Caco-2 (cell line): ENCODE data around the gene FBXW7. TPM values are rescaled to one million over a fixed set of nuclear protein-coding genes. Genes with fewer than 3 reads are reported as not detected.
A peak's percentile ranks its signal among the peaks of the same experiment; 100 is the strongest.

Source experiments
- BruUV-seq: library from RNA; stranded (reverse); fragments of 400-500 nt; replicated peaks from 2 replicates; lab custom pipeline; 2021; lab: Mats Ljungman, UMichigan
- CTCF ChIA-PET: fragments of 300-600 bp; sonication (Branson Sonifier 250); formaldehyde crosslinking; loops from one replicate; lab custom pipeline; 2022; ENCODE audit warnings: antibody characterized with exemption; lab: Charles Lee
- POLR2A ChIA-PET: fragments of 300-600 bp; sonication (Branson Sonifier 250); formaldehyde crosslinking; loops from one replicate; lab custom pipeline; 2022; ENCODE audit warnings: antibody characterized with exemption; lab: Charles Lee
- DNase-seq, 2 experiments: peaks; one replicate each; pipeline versions ENCODE4 v3.0.0 to v3.0.0-alpha.2; 2020 to 2022
- H3K27me3 ChIP-seq: replicated peaks from 2 replicates; pipeline ENCODE4 v1.6.0; 2011; ENCODE audit warnings: low read length; ENCODE audit not compliant: control insufficient read depth, insufficient read depth
- H3K36me3 ChIP-seq: 2 replicates; pipeline ENCODE4 v1.5.1; 2011; ENCODE audit warnings: low read length; ENCODE audit not compliant: control insufficient read depth, insufficient read depth
- H3K4me1 ChIP-seq: fragments of 250-450 bp; sonication (Bioruptor Pico); 2 replicates; pipeline ENCODE4 v1.5.1; 2020; ENCODE audit warnings: mild to moderate bottlenecking
- H3K4me3 ChIP-seq: 2 replicates; pipeline ENCODE4 v1.5.1; 2011; ENCODE audit warnings: low read depth, mild to moderate bottlenecking, control low read depth, low read length
- H3K9me3 ChIP-seq: fragments of 250-450 bp; sonication (Bioruptor Pico); 2 replicates; pipeline ENCODE4 v1.5.1; 2020; ENCODE audit warnings: mild to moderate bottlenecking, moderate library complexity
- H3K27ac Mint-ChIP-seq: one replicate; pipeline ENCODE4 v1.8.0; 2022; ENCODE audit warnings: mixed read lengths; ENCODE audit not compliant: unreplicated experiment
- H3K27me3 Mint-ChIP-seq: one replicate; pipeline ENCODE4 v1.8.0; 2022; ENCODE audit warnings: mixed read lengths; ENCODE audit not compliant: insufficient read depth, unreplicated experiment
- H3K36me3 Mint-ChIP-seq: one replicate; pipeline ENCODE4 v1.8.0; 2022; ENCODE audit warnings: mild to moderate bottlenecking, mixed read lengths; ENCODE audit not compliant: insufficient read depth, unreplicated experiment
- H3K4me1 Mint-ChIP-seq: one replicate; pipeline ENCODE4 v1.8.0; 2022; ENCODE audit warnings: low read depth, mixed read lengths; ENCODE audit not compliant: unreplicated experiment
- H3K4me3 Mint-ChIP-seq: one replicate; pipeline ENCODE4 v1.8.0; 2022; ENCODE audit warnings: mild to moderate bottlenecking, moderate library complexity, mixed read lengths; ENCODE audit not compliant: unreplicated experiment
- H3K9me3 Mint-ChIP-seq: one replicate; pipeline ENCODE4 v1.8.0; 2022; ENCODE audit warnings: mixed read lengths; ENCODE audit not compliant: unreplicated experiment
- intact Hi-C: fragments of 100-400 bp; cut with micrococcal nuclease; formaldehyde crosslinking; loops from one replicate; pipeline ENCODE4 v1.10.0; 2022; ENCODE audit not compliant: unreplicated experiment
- total RNA-seq: library from RNA; stranded (reverse); gene quantifications from 2 replicates; pipeline ENCODE4 v1.2.3, GENCODE V29; 2022
- TF ChIP-seq, protein P1 (sequence below), 2 experiments: fragments of 200-600 bp in 1 of 2; IDR thresholded peaks; 1 replicate in 1 of 2; 2 replicates in 1 of 2; pipeline versions ENCODE4 v1.5.1 to v1.8.0; 2011 to 2022; ENCODE audit warnings: antibody characterized with exemption in 1 of 2, control low read depth in 1 of 2, inconsistent platforms in 1 of 2, low read depth in 1 of 2, low read length in 1 of 2, mild to moderate bottlenecking in 1 of 2, moderate library complexity in 1 of 2; ENCODE audit not compliant: insufficient read depth in 1 of 2, severe bottlenecking in 1 of 2, unreplicated experiment in 1 of 2

FBXW7 gene
- total RNA-seq, 1 experiment from 2014 or later: 34.1 TPM

DNA sequence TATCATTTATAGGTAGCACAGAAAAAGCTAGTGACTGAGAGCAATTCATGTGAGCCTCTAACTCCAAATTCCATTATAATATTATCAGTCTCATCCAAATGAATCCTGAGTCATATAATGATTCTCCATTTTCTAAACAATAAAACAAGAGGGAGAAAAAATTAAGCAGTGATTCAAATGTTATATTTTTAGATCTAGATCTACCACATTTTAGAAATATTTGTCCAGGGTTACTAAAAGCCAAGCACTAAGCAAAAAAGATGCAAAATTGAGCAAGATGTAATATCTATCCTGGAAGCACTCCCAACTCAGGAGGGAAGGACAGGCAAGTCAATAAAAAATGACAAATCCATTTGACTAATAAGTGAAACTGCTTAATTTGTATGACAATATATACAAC is 172.8 kb downstream of the FBXW7 start:
- DNase-seq: no peak
- H3K27ac Mint-ChIP-seq: no peak overlapping the region
- CTCF ChIA-PET: no interaction called here
- H3K9me3 Mint-ChIP-seq: no peaks in the 10 kb centered on the region
- no peaks in the 10 kb centered on the region for H3K4me1 Mint-ChIP-seq
- intact Hi-C loops: no loop called here
- no peaks in the 10 kb centered on the region for H3K4me1 ChIP-seq
- POLR2A ChIA-PET: no interaction called here
- TF ChIP-seq, protein P1, sequence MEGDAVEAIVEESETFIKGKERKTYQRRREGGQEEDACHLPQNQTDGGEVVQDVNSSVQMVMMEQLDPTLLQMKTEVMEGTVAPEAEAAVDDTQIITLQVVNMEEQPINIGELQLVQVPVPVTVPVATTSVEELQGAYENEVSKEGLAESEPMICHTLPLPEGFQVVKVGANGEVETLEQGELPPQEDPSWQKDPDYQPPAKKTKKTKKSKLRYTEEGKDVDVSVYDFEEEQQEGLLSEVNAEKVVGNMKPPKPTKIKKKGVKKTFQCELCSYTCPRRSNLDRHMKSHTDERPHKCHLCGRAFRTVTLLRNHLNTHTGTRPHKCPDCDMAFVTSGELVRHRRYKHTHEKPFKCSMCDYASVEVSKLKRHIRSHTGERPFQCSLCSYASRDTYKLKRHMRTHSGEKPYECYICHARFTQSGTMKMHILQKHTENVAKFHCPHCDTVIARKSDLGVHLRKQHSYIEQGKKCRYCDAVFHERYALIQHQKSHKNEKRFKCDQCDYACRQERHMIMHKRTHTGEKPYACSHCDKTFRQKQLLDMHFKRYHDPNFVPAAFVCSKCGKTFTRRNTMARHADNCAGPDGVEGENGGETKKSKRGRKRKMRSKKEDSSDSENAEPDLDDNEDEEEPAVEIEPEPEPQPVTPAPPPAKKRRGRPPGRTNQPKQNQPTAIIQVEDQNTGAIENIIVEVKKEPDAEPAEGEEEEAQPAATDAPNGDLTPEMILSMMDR (IDR thresholded peaks at IDR 0.05; ENCODE audit: insufficient read depth in 1 of 2, low read depth in 1 of 2, low read length in 1 of 2, severe bottlenecking in 1 of 2, unreplicated experiment in 1 of 2): no peak
- no TSS peak for BruUV-seq
- no peaks in the 10 kb centered on the region for H3K36me3 ChIP-seq
- no peak overlapping the region for H3K4me3 ChIP-seq
- no peaks in the 10 kb centered on the region for H3K27me3 ChIP-seq
- H3K27me3 Mint-ChIP-seq: no peaks in the 10 kb centered on the region
- no peaks in the 10 kb centered on the region for H3K9me3 ChIP-seq
- H3K36me3 Mint-ChIP-seq: peaks cover 5% of the 10 kb centered on the region
- no peak overlapping the region for H3K4me3 Mint-ChIP-seq

DNA sequence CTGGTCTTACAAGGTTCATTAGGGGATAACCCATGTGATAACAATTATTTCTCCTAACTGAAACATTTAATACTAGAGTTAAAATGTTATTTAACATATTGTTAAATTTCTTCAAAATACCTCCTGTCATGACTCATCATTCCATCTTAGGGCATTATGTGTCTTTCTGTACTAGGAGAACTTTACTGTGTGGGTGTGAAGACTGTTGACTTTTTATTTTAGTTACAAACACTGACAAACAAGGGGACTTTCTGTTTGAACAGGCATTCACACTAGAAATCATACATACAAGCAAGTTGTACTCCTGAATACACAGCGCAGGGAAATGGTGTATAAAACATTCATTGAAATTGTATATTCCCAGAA is 175.9 kb downstream of the FBXW7 start:
- intact Hi-C loops: no loop called here
- Histone ChIP-seq H3K4me1 (peaks cover 13% of the 10 kb centered on the region), H3K36me3 (no peaks in the 10 kb centered on the region), H3K4me3 (no peak overlapping the region), H3K9me3 (no peaks in the 10 kb centered on the region), H3K27me3 (no peaks in the 10 kb centered on the region)
- CTCF ChIA-PET: no interaction called here
- H3K4me1 Mint-ChIP-seq: no peaks in the 10 kb centered on the region
- no peaks in the 10 kb centered on the region for H3K27me3 Mint-ChIP-seq
- H3K36me3 Mint-ChIP-seq: peaks cover 5% of the 10 kb centered on the region
- no peak overlapping the region for H3K4me3 Mint-ChIP-seq
- peak overlapping the region; percentile 29 for H3K27ac Mint-ChIP-seq
- POLR2A ChIA-PET: no interaction called here
- H3K9me3 Mint-ChIP-seq: no peaks in the 10 kb centered on the region
- no peak for DNase-seq
- TF ChIP-seq, protein P1 (IDR thresholded peaks at IDR 0.05; ENCODE audit: insufficient read depth in 1 of 2, low read depth in 1 of 2, low read length in 1 of 2, severe bottlenecking in 1 of 2, unreplicated experiment in 1 of 2): no peak
- BruUV-seq: no TSS peak

DNA sequence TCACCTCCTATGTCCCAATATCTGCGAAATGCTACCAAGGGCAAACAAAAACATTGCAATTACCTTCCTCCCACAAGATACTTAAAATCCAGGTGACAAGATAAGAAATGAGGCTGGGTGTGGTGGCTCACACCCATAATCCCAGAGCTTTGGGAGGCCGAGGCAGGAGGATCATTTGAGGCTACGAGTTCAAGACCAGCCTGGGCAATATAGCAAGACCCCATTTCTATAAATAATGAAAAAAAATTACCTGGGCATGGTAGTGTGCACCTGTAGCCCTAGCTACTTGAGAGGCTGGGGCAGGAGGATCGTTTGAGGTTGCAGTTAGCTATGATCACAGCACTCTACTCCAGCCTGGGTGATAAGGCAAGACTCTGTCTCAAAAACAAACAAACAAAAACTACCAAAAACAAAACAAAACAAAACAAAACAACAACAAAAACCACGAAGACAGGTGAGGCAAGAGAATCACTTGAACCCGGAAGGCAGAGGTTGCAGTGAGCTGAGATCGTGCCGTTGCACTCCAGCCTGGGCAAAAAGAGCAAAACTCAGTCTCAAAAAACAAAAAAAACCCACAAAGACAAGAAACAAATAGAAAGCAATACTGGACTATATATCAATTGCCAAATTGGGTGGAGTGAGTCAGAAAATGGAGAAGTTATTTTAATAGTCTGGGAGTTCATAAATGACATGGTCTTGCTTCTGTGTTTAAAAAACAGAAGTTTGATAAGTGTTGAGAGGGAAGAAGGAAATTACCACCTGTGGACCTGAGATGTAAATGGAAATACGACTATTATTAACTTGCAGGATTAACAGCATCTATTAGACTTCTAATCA is 176.5 kb downstream of the FBXW7 start:
- H3K27me3 Mint-ChIP-seq: no peaks in the 10 kb centered on the region
- no peak overlapping the region for H3K4me3 Mint-ChIP-seq
- TF ChIP-seq, protein P1 (IDR thresholded peaks at IDR 0.05; ENCODE audit: insufficient read depth in 1 of 2, low read depth in 1 of 2, low read length in 1 of 2, severe bottlenecking in 1 of 2, unreplicated experiment in 1 of 2): no peak
- intact Hi-C loops: no loop called here
- Histone ChIP-seq H3K36me3 (no peaks in the 10 kb centered on the region), H3K9me3 (no peaks in the 10 kb centered on the region), H3K4me3 (no peak overlapping the region), H3K27me3 (no peaks in the 10 kb centered on the region), H3K4me1 (peaks cover 13% of the 10 kb centered on the region)
- H3K4me1 Mint-ChIP-seq: no peaks in the 10 kb centered on the region
- BruUV-seq: no TSS peak
- H3K9me3 Mint-ChIP-seq: no peaks in the 10 kb centered on the region
- ChIA-PET CTCF (no interaction called here), POLR2A (no interaction called here)
- no peak for DNase-seq
- peaks cover 5% of the 10 kb centered on the region for H3K36me3 Mint-ChIP-seq
- peak overlapping the region; percentile 29 for H3K27ac Mint-ChIP-seq
